ENCODE results near the gene CLDN7. TPM values are rescaled to one million over a fixed set of nuclear protein-coding genes. Genes with fewer than 3 reads are reported as not detected.

CLDN7 gene
- total RNA-seq, 1 donor from 2014 or later = 200 TPM

- no peak overlapping the region for H3K4me3 ChIP-seq (ENCODE audit: low read depth, low read length)
- TF ChIP-seq CTCF (conservative IDR thresholded peaks at IDR 0.05; ENCODE audit: low read depth, low read length) = no peak
- DNase-seq (ENCODE audit: low read depth) = no peak
These were observed 33.4 kb downstream of the CLDN7 start for GRCh38 chr17:7228920-7229319.

DNA sequence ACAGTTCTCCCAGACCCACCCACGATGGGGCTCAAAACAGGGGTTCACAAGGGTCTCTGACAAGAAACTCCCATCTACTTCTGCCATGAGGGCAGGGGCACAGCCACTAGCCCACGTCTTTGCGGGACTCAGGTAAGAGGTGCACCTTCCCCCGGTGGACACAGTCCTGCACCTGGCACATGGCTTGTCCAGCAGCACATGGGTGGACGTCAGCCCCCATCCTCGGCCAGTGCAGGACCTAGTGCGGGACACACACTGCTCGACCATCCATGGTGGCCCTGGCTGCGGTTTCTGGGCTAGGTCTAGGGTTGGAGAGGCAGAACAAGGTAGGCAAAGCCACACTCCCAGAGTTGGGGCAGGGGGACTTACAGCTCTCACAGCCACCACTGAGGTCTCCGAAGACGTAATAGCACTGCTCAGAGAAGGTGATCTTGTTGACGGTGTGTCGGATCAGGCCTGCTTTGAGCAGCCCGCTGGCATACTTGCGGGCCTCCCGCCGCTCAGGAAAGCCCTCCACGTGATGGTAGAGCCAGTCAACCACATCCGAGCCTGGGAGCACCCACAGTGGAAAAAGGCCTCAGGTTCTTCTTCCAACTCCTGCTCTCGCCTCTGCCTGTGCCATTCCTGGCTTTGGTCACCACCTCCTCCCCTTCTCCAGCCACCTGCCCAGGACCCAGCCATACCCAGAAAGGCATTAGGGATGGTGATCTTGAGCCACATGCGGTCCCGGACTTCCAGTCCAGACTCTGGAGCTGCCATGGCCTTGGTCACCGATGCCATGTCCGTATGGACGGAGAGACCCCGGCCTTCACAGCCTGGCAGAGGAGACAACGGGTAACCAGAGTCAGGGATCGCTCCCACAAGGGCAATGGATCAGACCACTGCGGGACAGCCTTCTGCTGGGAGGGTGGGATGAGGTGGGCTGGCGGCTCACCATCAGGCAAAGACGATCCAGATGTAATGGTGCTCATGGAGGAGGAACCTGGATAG is 35.3 kb downstream of the CLDN7 start:
- TF ChIP-seq CTCF (conservative IDR thresholded peaks at IDR 0.05; ENCODE audit: low read depth, low read length) = no peak
- no peak overlapping the region for H3K4me3 ChIP-seq (ENCODE audit: low read depth, low read length)
- DNase-seq (ENCODE audit: low read depth) = no peak

DNA sequence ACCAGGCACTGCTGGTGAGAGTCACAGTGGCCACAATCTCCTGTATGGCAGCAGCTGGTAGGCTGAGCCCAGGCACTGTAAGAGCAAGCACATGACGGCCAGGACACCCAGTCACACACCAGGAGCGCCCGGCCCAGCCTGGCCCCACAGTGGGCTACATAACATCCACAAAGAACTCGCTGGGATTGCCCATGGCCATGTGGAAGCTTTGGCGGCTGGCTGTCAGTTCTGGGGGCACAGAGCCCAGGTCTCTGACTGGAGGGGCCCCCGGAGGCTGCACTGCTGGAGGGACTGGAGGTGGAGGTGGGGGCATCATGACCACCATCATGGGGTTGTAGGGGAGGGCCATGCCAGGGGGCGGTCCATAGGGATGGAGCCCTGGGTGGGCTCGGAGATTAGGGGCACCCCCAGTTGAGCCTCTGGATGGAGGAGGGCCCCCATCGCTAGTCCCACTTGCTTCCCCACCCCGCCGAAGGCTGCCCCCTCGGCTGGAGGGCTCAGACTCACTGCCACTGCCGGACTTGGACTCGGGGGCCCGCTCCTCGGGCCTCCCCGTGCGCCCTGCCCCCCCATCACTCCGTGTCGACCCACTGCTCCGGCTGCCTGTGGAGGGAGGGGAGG is 36.5 kb downstream of the CLDN7 start:
- DNase-seq (ENCODE audit: low read depth) = no peak
- no peak overlapping the region for H3K4me3 ChIP-seq (ENCODE audit: low read depth, low read length)
- TF ChIP-seq CTCF (conservative IDR thresholded peaks at IDR 0.05; ENCODE audit: low read depth, low read length) = no peak

GRCh38 chr17:7224661-7225111 is 37.6 kb downstream of the CLDN7 start:
- no peak overlapping the region for H3K4me3 ChIP-seq (ENCODE audit: low read depth, low read length)
- DNase-seq (ENCODE audit: low read depth) = no peak
- no peak for TF ChIP-seq CTCF (conservative IDR thresholded peaks at IDR 0.05; ENCODE audit: low read depth, low read length)

DNA sequence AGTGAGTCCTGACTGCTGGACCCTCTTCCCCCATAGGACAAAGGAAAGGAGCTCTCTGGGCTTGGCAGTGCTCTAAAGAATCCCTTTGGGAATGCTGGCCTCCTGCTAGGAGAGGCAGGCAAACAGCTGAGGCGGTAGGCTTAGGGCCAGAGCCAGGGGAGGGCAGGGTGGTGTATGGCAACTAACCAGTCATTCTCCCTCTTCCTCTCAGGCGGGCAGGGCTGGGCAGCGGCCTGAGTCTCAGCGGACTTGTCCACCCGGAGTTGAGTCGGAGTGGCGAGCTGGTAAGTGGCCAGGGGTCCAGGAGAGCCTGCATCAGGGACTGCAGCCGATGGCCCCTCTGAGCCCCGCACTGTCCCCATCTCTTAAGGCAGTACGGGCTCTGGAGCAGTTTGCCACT is 38.2 kb downstream of the CLDN7 start:
- no peak for DNase-seq (ENCODE audit: low read depth)
- no peak for TF ChIP-seq CTCF (conservative IDR thresholded peaks at IDR 0.05; ENCODE audit: low read depth, low read length)
- H3K4me3 ChIP-seq (ENCODE audit: low read depth, low read length) = no peak overlapping the region

- no peak overlapping the region for H3K4me3 ChIP-seq (ENCODE audit: low read depth, low read length)
- TF ChIP-seq CTCF (conservative IDR thresholded peaks at IDR 0.05; ENCODE audit: low read depth, low read length) = no peak
- DNase-seq (ENCODE audit: low read depth) = no peak
These were observed 38.9 kb downstream of the CLDN7 start for GRCh38 chr17:7223375-7223774.

Data from epithelial cell of proximal tubule (primary cell).